LNCaP clone FGC (cell line): ENCODE results near the gene RNF166.

Source experiments
- DNase-seq: peaks from one replicate; pipeline ENCODE4 v3.0.0-alpha.2; 2011; ENCODE audit warnings: low read depth
- H3K4me3 ChIP-seq: 2 replicates; pipeline ENCODE4 v1.5.1; 2011; ENCODE audit warnings: mild to moderate bottlenecking, low read depth, low read length, control low read depth
- CTCF ChIP-seq: IDR thresholded peaks from 2 replicates; pipeline ENCODE4 v1.5.1; 2012; ENCODE audit warnings: mild to moderate bottlenecking; ENCODE audit not compliant: control insufficient read depth, insufficient read depth; ENCODE audit errors: extremely low read depth

The RNF166 gene

GRCh38 chr16:88686062-88686438, 20.2 kb downstream of the RNF166 start:
- no peak for TF ChIP-seq CTCF
- peak overlapping the region; percentile 62 for H3K4me3 ChIP-seq
- DNase-seq: no peak

- peak overlapping the region; percentile 62 for H3K4me3 ChIP-seq
- TF ChIP-seq CTCF: peak; percentile 31; the same call in 1 of the 2 replicates
- DNase-seq: no peak
These were observed 20.8 kb downstream of the RNF166 start for GRCh38 chr16:88685156-88686061.

GRCh38 chr16:88684569-88685155, 21.5 kb downstream of the RNF166 start:
- DNase-seq: no peak
- H3K4me3 ChIP-seq: no peak overlapping the region
- no peak for TF ChIP-seq CTCF

- no peak for DNase-seq
- H3K4me3 ChIP-seq: no peak overlapping the region
- no peak for TF ChIP-seq CTCF
These were observed 24.3 kb downstream of the RNF166 start for GRCh38 chr16:88681709-88682451.

- DNase-seq: no peak
- H3K4me3 ChIP-seq: no peak overlapping the region
- peak; percentile 69 for TF ChIP-seq CTCF
These were observed 25.0 kb downstream of the RNF166 start for GRCh38 chr16:88681084-88681680.

- H3K4me3 ChIP-seq: no peak overlapping the region
- DNase-seq: no peak
- no peak for TF ChIP-seq CTCF
These were observed 25.6 kb downstream of the RNF166 start for GRCh38 chr16:88680554-88681083.
